ENCODE data around the gene HEXIM2.

DNA sequence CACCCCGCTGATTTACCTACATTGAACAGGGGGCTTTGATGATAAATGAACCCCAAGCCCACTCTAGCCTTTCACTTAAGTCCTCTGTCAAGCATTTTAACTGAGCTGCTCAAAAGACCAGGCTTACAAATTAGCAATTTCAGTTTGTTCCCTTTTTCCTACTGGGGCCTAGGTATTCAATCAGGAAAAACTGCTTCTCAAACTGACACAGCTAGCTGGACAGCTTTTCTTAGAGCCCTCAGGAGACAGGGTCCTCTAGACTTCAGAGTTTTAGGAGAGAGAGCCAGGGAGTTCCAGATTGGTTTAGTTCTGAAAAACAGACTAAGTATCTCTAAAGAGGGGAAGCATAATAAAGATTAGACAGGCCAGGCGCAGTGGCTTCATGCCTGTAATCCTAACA, 6.2 kb upstream of the HEXIM2 start:
- TF ChIP-seq ZNF274 (IDR thresholded peaks at IDR 0.05; ENCODE audit: low read depth, low read length) (no peak), YY1 (IDR thresholded peaks at IDR 0.05; ENCODE audit: insufficient read depth, insufficient read length) (no peak)

Measured in NT2/D1 (cell line).